ENCODE measurements around the gene SULT4A1.

Gene SULT4A1

DNA sequence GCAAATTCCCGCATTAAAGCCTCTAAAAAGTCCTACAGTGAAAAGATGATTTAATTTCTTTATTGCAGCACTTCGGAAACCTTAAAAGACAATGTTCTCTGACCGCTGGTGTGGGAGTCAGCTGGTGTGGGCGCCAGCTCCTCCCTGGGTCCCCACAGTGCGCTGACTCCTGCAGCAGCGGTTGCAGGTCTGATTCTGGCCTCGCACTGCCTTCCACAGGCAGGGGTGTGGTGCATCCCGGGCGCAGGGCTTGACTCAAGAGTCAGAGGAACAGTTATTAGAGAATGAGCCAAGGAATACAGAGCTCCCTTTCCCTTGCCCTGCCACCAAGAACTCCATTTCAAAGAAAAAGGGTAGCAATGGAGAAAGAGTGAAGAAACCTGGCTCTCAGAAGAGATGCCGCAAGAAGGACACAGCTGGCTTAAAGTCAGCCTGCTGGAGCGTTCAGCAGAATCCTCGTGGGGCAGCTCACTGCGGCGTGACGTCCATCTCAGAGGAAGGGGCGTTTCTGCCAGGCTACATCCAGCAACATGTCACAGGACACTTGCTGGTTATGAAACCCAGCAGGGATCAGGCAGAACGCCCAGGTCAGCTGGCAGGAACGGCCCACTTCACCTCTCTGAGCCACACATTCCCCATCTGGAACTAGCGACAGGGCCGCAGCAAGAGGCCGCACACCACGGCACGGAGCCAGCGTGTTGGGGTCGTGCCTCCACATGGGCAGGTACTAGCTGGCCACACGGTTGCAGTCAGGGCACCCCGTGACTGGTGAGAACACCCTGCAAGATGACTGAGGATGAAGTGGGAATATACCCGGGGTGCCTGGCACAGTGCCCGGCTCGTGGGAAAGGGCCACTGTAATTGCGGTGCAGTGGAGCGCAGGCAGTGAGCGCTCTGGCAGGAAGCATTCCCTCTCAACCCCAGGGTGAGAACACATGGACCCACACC, 32.1 kb downstream of the SULT4A1 start:
- no peak for DNase-seq (ENCODE audit: insufficient read length, low spot score)
- FAIRE-seq, result no peak

GRCh38 chr22:43828998-43829782, 33.1 kb downstream of the SULT4A1 start:
- FAIRE-seq (no peak), DNase-seq (ENCODE audit: insufficient read length, low spot score) (no peak)

- no peak for FAIRE-seq
- no peak for DNase-seq (ENCODE audit: insufficient read length, low spot score)
These were observed 33.7 kb downstream of the SULT4A1 start for GRCh38 chr22:43828725-43828997.

DNA sequence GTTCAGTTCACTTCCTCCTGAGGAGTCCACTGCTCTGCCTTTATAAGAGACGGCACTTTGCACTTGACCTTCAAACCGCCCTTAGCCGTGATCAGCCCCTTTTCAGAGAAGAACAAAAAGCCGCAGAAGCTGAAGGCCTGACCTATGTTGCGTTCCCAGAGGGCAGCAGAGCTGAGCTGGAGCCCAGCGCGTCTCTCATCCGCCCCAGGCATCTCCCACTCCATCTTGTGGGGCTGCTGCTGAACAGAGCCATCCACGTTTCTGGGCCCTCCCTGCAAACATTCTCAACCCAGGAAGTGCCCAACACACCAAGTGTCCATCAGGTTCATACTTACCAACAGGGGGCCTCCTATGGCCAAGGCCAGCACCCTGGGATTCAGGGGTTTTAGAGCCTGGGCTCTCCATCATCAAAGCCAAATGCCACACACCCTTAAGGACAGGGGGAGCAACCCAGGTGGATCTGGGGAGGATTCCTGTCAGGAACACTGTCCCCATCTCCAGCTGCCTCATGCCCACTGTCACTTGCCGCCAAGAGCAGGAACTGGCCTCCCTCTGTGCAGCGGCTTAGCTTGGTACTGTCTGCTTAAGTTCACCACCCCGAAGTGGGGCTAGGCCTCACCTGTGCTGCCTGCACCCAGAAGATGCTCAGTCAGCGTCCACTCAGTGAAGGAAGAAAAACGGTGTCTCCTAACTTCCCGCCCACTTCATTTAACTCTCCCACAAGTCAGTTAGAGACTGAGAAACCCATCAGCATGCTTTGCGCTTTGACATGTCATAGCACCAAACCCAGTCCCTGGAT, 34.2 kb downstream of the SULT4A1 start:
- no peak for FAIRE-seq
- no peak for DNase-seq (ENCODE audit: insufficient read length, low spot score)

- FAIRE-seq, result no peak
- no peak for DNase-seq (ENCODE audit: insufficient read length, low spot score)
These were observed 35.1 kb downstream of the SULT4A1 start for GRCh38 chr22:43827003-43827735.

DNA sequence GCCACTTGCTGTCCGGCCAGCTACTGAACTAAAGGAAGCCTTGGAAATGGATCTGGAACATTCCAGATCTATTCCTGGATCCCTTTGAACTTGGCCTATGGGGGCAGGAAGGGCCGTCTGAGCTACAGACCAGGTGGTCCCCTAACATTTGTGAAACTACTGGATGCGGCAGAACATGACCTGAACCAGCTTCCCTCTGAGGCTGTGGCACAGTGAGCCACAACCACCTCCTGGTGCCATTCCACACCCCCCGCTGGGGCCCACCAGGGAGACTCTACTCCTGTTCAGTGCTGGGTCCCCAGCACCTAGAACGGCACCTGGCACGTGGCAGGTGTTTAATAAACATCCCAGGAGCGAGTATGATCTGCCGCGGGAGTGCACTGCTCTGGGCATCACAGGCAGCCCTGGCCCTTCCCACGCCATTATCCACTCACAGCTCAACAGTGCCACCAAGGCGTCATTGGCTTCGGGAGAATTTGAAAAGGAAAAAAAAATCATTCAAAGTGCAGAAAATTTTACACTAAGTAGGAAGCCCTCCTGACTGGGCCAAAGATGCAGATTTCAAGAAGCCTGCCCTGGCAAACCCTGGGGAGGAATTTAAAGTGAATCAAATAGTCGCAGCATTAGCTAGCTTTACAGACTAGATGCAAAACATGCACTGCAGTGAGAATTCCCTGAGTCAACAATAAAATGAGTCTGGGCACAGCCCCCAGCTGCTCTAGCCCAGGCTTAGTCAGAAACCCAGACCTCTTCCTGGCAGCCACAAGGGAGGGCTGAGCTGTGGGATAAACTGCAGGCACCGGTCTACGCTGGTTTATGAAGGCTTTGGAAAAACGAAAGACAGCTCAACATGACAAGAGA, 35.9 kb downstream of the SULT4A1 start:
- FAIRE-seq, result no peak
- no peak for DNase-seq (ENCODE audit: insufficient read length, low spot score)

GRCh38 chr22:43825651-43826050, 36.7 kb downstream of the SULT4A1 start:
- FAIRE-seq (no peak), DNase-seq (ENCODE audit: insufficient read length, low spot score) (no peak)

DNA sequence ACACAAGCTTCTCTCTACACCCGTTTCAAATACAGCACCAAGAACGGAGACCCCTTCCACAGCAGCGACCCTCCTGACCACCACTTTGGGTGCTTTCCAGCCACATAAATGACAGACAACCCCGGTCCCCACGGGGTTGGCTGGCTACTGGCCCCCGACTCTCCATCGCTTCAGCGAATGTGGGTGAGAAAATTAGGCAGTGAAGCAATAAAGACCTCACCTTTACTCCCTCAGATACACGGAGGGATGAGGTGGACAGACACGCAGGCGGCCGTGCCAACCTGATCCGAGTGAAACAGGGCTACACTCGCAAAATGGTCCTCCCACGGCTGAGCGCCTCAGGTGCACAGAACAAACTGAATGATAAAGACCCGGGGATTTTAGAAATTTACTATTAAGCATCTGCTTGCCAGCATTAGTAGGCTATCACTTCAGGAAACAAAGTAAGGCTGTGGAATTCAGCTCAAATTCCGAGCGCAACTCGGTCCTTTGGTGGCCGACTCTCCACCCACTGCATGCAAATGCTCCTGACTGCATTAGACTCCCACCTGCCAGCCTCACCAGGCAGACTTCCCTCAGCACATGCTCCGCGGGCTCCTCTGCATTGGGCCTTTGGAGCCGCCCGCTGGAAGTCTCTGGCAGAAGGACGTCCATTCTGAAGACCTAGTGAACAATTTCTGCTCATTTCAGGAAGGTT, 37.4 kb downstream of the SULT4A1 start:
- no peak for FAIRE-seq
- DNase-seq (ENCODE audit: insufficient read length, low spot score), result no peak

DNA sequence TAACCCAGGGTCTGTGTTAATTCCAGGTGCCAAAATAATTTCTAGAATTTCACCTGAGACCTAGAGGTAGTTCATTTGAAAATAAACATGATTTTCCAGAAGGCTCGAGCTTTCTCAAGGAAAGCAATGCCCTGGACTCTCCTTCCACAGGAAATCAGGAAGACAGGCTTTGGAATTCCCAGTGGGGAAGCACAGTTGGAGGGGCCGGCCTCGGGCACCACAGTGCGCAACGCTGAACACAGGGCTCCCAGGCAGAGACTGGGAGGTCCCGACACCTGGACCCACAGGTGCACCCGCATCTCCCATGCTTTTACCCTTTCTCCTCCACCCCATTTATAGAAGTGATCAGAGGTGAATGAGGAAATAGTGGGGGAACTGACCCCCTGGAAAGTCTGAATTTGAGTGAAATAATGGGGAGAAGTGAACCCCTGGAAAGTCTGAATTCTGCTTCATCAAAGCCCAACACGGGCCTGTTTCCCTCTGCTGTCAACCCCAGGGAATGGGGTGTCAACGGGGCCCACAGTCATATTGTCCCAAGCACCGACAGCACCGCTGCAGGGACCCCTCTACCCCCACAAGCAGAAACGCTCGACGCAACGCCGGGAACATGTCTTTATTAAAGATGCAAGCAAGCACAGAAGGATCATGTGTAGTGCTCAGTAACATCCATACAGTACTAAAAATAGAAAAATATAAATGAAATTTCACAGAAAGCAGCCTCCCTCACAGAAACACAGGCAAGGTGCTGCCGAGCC, 38.2 kb downstream of the SULT4A1 start:
- no peak for FAIRE-seq
- no peak for DNase-seq (ENCODE audit: insufficient read length, low spot score)

- FAIRE-seq (no peak), DNase-seq (ENCODE audit: insufficient read length, low spot score) (no peak)
These were observed 38.9 kb downstream of the SULT4A1 start for GRCh38 chr22:43823353-43823908.

GRCh38 chr22:43821606-43822425, 40.5 kb downstream of the SULT4A1 start:
- DNase-seq (ENCODE audit: insufficient read length, low spot score), result no peak
- no peak for FAIRE-seq

DNA sequence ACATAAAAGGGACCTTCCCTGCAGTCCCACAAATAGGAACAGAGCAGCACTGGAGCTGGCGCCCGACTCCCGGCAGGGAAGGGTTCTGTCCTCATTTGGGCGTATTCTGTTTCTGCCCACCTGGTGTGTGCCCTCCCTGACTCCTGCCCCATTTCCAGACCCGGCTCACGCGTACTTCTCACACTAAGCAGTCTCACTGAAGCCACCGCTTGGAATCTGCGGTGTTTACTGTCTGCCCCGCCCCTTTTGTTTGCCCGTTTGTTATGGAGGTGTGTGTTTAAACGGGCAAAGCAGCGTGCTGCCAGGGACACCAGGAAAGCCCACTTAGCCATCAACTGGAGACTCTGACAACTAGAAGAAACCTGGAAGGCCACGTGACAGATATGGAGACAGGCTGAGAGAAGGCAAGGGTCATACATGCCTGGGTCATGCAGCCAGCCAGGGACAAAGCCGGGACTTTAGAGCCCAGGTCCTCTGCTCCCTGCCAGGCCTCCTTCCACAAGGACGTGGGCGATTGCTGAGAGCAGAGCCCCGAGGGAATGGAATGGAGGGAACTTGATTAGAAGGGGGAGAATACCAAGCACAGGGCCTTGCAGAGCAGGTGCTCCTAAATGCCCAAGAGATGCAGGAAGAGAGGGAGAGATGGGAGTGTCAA, 41.5 kb downstream of the SULT4A1 start:
- no peak for FAIRE-seq

GRCh38 chr22:43819931-43820640, 42.2 kb downstream of the SULT4A1 start:
- DNase-seq (ENCODE audit: insufficient read length, low spot score), result no peak

More for the DNA sequence above, 41.5 kb downstream of the SULT4A1 start:
- no peak for DNase-seq (ENCODE audit: insufficient read length, low spot score)

GRCh38 chr22:43819421-43819921, 42.8 kb downstream of the SULT4A1 start:
- no peak for FAIRE-seq

More at GRCh38 chr22:43819931-43820640, 42.2 kb downstream of the SULT4A1 start:
- no peak for FAIRE-seq

DNA sequence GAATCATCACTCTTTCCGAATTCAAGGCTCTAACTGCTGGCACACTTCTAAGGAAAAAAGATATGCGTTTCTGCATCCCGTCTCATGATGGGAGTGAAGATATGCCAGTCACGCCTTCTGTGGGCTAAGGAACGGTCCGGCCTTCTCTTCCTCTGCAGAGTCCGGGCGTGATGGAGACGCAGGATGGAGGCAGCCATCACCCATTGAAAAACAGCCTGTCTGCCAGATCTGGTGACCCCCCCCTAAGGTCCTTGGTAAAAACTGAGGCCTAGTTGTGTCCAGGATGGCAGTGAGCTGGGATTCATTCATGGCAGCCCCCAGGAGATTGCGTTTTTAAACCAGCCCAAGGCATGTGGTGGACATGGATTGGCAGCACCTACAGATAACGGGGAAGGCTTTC, 43.3 kb downstream of the SULT4A1 start:
- DNase-seq (ENCODE audit: insufficient read length, low spot score), result no peak
- no peak for FAIRE-seq

More at GRCh38 chr22:43819421-43819921, 42.8 kb downstream of the SULT4A1 start:
- DNase-seq (ENCODE audit: insufficient read length, low spot score), result no peak

- DNase-seq (ENCODE audit: insufficient read length, low spot score) (no peak), FAIRE-seq (no peak)
These were observed 44.9 kb downstream of the SULT4A1 start for GRCh38 chr22:43817402-43817801.

All from GM19239 (cell line).